Hepatocyte (in vitro differentiated cells): ENCODE results near the gene PITX2.

ENCODE experiments used
- CTCF ChIP-seq: fragments of 200-600 bp; sonication (generic); IDR thresholded peaks from 2 replicates; pipeline ENCODE4 v1.5.1; 2016; ENCODE audit warnings: antibody characterized with exemption, mild to moderate bottlenecking; ENCODE audit not compliant: poor library complexity
- EZH2 ChIP-seq: fragments of 200-600 bp; sonication (generic); IDR thresholded peaks from 2 replicates; pipeline ENCODE4 v1.6.1; 2016; ENCODE audit warnings: antibody characterized with exemption, mild to moderate bottlenecking, borderline replicate concordance
- EZH2phosphoT487 ChIP-seq: fragments of 200-600 bp; sonication (generic); IDR thresholded peaks from one replicate; pipeline ENCODE4 v1.6.1; 2018; ENCODE audit warnings: antibody characterized with exemption, mild to moderate bottlenecking, low read depth, moderate library complexity; ENCODE audit not compliant: unreplicated experiment, severe bottlenecking

- no peak for TF ChIP-seq CTCF
- TF ChIP-seq EZH2phosphoT487, result no peak
- TF ChIP-seq EZH2, result no peak
Measured at GRCh38 chr4:110620691-110621327, 2.1 kb downstream of the PITX2 start.
